Non-pigmented ciliary epithelial cell (primary cell): ENCODE results near the gene MDGA2.
"Not testable (repeated sequence)": the region's sequence is repeated elsewhere in the genome, so short reads cannot be mapped to it uniquely, and the experiment has no call there.

Source experiments
- DNase-seq: peaks from one replicate; pipeline ENCODE4 v3.0.0-alpha.2; 2010; ENCODE audit warnings: low read depth

The MDGA2 gene

DNA sequence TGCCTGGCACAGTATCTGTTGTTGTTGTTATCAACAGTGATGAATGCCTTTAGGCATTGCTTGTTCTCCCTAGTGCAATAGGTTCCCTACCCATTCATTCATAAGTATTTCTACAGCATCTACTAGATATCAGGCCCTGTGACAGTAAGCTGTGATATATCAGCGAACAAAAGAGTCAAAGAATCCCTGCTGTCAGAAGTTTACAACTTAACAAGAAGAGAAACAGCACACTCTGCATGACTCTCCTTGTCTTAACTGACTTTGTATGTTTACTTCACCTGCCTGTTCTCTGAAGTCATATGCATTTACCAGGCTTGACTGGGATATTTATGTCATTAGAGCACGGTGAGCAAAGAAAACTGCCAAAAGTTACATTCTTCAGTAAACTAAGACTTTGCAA is 571.6 kb downstream of the MDGA2 start:
- no peak for DNase-seq

- DNase-seq: no peak
Observed at GRCh38 chr14:47102472-47102871, 572.9 kb downstream of the MDGA2 start.

DNA sequence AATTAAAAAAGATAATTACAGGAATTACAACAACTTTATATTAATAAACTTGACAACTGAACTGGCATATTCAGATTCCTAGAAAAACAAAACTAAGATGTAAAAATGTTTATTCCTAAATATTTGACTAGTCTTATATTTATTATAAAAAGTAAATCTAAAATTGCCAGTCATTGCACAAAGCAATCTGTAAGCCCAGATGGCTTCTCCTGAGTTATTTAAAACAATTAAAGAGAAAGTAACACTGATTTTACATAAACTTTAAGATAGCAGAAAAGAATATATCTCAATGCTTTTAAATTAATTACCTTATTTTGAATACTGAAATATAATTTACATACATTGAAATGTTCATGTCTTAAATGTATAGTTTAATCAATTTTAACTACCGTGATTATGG is 589.7 kb downstream of the MDGA2 start:
- DNase-seq: no peak

DNA sequence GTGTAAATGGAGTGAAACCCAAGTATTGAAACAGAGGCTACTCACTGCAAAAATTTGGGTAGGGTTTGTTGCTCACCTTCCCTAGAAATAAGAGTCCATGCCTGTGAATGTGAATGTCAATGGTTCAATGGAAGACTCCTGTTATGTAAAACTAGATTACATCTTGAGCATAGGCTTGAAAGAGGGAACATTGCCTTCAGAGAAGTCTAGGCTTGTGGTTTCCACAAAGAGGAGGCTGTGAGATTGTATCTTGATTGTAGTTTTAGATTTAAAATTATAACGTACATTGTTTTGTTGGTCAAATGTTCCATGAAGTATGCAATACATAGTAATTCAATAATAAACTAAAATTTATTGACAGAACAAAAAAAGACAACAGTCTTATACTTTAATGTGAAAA is 610.1 kb downstream of the MDGA2 start:
- no peak for DNase-seq

GRCh38 chr14:47060050-47060449 is 615.4 kb downstream of the MDGA2 start:
- no peak for DNase-seq

- no peak for DNase-seq
Observed at GRCh38 chr14:47057364-47057763, 618.0 kb downstream of the MDGA2 start.

GRCh38 chr14:47044841-47045240 is 630.6 kb downstream of the MDGA2 start:
- DNase-seq: no peak

DNA sequence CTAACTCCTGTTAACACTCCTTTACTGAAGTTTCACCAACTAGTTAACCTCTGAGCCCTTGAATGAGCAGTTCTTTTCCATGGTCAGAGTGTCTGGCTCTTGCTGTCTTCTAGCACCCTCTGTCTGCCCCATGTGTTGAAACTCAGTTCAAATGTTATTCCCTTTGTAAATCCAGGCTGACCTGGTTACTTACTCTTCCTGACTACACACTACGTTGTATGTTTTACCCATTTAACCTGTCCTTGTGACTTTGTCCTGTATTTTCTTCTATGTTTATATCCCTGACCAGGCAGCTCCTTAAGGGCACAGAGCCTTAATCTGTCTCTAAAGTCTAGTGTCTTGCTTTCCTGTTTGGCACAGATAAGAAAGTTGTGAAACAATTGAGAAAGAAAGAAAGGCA is 634.9 kb downstream of the MDGA2 start:
- DNase-seq: no peak

DNA sequence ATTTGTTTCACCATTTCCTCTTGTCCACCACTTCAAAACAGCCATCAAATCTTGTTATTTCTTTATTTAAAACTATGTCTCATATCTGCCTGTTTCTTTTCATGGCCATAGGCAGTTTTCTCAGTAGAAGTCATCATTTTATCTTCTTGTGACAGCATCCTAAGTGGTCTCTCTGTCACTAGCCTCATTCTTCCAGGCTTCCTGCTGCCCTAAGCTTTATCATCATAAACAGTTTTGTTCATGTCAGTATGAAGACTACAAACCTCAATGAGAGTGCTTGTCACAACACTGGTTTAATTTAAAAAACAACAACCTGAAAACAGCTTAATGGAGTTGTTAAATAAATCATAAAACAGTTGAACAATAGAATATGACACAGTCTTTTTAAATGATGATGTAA is 636.1 kb downstream of the MDGA2 start:
- DNase-seq: no peak

DNA sequence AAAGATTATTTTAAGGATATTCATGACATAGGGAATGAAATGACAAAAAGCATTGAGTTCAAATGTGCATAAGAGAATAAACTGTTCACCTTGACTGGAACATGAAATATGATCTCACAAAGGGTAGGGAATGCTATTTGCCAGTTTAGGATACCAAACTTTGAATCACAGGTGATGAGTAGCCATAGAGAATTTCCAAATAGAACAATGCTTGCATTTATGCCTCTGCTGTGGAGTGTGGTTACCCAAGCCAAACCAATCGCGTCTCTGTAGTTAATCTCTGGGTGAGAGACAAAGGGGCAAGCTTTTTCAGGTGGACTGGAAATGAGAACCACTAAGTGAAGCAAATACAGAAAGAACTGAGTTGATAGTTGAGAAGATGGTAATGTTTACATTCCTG is 652.7 kb downstream of the MDGA2 start:
- DNase-seq: no peak

DNA sequence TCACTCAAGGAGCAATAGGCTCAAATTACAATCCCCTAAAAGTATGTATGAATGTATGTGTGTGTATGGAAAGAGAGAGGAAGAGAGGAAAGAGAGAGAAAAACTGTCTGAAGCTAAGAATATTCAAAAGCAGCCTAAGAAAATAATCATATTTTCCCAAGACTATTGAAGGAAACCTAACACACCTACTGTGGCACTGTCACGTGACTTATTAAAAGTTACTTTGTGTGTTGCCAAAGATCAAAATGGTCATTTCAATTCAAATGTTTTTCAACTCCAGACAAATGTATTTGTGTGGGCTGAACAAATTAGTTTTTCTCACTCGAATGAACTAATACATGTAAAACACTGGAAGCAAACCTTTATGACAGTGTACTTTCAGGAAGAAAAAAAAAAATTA is 654.9 kb downstream of the MDGA2 start:
- DNase-seq: no peak

DNA sequence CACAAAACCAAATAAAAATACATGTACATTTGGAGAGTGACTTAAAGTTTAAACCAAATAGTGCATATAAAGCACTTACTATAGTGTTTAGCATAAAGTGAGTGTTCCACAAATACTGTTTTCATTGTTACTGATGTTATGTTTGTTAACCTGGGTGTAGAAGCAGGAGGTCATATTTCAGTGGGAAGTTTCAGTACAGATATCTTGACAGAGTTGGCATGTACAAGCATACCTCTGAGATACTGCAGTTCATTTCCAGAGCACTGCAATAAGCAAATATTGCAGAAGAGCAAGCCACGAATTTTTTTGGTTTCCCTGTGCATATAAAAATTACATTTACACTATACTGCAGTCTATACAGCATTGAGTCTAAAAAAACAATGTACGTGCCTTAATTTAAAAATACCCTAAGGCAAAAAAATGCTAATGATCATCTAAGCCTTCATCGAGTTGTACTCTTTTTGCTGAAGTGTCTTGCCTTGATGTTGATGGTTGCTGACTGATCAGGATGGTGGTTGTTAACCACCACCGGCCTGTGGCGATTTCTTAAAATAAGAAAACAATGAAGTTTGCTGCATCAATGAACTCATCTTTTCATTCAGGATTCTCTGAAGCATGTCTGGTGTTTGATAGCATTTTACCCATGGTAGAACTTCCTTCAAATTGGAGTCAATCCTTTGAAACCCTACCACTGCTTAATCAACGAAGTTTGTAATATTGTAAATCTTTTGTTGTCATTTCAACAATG is 662.7 kb downstream of the MDGA2 start:
- DNase-seq: no peak

- no peak for DNase-seq
Observed at GRCh38 chr14:47009615-47010014, 665.8 kb downstream of the MDGA2 start.

GRCh38 chr14:47008732-47009131 is 666.7 kb downstream of the MDGA2 start:
- no peak for DNase-seq

DNA sequence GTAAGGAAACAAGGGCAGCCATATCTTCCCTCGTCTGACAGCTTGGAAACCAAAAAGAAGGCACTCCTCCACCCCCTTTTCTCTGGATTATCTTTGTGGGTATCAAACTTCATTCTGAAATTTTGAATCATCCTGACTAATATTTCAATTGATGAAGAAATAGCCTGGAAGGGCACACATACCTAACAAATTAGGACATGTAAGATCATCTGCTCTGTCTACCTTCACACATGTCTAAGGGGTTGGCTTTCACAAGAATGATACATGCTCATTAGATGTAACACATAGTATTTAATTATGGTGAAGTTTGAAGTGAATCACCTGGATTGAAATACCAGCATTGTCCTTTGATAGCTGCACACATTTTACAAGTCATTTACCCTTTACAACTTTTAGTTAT is 675.7 kb downstream of the MDGA2 start:
- DNase-seq: no peak

DNA sequence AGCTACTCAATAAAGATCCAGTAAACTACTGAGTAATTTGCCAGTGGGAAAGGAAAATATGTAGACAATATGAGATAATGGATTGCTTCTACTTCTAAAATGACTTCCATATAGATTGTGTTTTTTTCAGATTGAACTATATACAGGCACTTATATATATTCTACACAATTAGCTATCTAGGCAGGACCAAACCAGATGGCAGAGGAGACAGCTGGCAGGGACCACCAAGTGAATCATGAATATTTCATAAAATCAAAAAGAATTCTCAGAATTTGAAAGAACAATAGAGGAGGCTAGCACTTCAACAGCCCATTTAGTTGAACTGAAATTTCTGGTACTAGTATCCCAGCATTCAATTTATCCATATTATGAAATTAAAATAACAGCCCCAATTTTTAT is 685.8 kb downstream of the MDGA2 start:
- no peak for DNase-seq

DNA sequence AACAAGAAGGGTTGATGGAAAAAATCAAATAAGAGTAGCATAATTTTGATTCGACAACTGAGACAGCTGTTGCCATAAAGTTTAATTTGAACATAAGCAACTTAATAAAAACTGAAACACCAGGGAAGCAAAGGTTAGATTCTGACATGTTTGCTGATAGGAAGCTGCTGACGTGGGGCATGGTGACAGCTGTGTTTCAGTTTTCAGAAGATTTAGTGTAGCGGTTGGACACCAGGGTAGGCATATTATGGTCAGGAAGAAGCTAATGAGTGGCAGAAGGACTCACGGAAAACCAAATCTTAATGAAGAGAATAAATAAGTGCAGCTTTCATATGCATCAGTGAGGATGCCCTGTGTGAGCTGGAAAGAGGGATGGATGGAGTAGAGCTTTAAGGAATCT is 687.1 kb downstream of the MDGA2 start:
- DNase-seq: no peak

DNA sequence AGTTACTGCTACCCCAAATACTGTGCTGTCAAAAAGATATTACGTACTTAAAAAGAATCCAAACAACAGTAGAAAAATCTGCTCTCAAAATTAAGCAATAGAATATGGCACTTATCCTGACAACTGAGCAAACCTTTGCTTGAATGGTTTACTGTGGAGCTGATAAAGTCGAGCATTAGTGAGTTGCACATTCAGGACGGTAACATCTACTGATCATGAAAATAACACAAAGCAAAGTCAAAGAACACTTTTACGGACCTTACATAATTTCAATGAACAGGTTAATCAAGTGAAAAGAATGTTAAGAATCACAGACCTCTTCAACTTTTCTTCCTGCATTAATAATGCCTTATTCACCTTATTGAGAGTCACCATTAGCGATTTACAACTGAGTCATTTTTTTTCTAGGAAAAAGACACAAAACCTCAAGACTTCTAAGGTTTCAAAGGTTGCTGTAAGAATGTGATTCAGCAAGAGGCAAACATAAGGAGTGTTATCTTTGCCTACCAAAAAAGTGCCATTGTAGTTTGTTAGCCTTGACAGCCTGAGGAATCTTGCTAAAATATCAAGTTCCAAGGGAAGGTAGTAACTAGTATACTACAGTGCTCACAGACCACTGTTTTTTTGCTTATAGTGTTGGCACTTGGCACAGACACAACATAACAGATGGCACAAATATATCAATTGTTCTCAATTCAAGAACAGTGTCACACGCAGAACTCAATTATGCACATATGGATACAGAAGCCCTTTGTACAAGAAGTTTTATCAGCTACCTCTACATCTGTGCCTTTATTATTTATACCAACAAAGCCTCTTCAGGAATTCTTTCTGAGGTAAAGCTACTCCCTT is 689.6 kb downstream of the MDGA2 start:
- DNase-seq: no peak

DNA sequence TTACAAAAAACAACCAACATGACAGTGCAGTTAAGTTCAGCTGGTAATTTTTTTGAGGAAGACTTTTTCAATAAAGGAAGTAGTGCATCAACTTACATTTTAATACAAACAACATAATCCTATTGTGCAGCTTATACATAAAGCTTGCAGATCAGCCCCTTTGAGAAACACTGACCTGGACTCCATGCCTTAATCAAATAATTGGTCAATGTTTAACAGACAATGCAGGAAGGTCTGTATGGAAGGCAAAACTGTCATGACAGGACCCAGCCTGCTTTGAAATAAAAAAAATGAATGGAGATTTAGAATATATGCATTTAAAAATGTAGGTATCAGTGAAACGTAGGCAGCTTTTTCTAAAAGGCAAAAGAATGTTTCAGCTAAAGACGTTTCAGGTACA is 702.1 kb downstream of the MDGA2 start:
- no peak for DNase-seq

GRCh38 chr14:46964378-46964777 is 711.0 kb downstream of the MDGA2 start:
- DNase-seq: no peak

DNA sequence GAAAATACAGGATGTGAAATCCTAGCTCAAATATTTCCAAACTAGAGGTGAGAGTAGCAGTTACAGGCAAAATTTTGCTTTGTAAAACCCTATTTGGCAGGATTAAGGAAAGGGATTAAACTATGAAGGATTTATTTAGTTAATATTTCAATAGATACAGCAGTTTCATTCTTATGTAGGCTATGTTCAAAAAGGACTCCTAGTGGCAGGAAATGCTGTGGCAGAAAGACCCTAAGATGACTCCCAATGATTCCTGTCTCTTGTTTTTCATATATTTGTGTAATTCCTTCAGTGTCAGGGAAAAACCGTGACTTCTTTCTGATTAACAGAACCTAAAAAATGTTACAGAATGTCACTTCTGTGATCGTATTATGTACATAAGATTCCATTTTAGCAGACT is 724.3 kb downstream of the MDGA2 start:
- no peak for DNase-seq

- DNase-seq: no peak
Observed at GRCh38 chr14:46940611-46941010, 734.8 kb downstream of the MDGA2 start.

- no peak for DNase-seq
Observed at GRCh38 chr14:46920542-46920941, 754.9 kb downstream of the MDGA2 start.

DNA sequence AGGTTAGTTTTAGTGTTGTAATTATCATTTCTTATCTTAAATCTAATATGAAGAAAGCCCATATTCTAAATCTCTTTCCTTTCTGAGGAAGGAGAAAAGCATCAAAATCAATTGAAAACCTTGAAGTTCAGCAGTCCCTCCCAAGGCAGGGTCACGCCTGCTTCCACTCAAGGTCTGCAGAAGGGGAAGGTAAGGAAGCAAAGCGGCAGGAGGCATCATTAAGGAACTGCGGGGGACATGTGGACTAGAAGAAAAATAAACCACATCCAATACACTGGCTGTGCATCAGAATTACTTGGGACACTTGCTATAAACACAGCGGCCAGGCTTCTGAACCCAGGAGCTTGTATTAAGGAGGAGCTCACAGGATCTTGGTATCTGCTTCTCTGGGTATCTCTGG is 759.9 kb downstream of the MDGA2 start:
- not testable (repeated sequence) for DNase-seq
